Tibial artery (tissue), 4 donors: ENCODE measurements around the gene LINC00237.
A peak's percentile ranks its signal among the peaks of the same experiment; 100 is the strongest.

Experiments used
- DNase-seq, 2 donors: peaks; one replicate each; pipeline ENCODE4 v3.0.0-alpha.2; 2019
- H3K27ac ChIP-seq, 2 donors: fragments of 200-600 bp; sonication (generic) in 1 of 2; 1 replicate in 1 of 2; 2 replicates in 1 of 2; pipeline ENCODE4 v1.5.1; 2018 to 2019; ENCODE audit warnings: mild to moderate bottlenecking in 1 of 2
- H3K27me3 ChIP-seq, 2 donors: fragments of 200-600 bp; sonication (generic) in 1 of 2; one replicate each; pipeline versions ENCODE4 v1.5.1 to v1.6.0; 2016 to 2019
- H3K36me3 ChIP-seq, 3 donors: fragments of 200-600 bp; sonication (generic) in 2 of 3; one replicate each; pipeline ENCODE4 v1.5.1; 2016 to 2019; ENCODE audit warnings: mild to moderate bottlenecking in 2 of 3
- H3K4me1 ChIP-seq, 4 donors: fragments of 200-600 bp; sonication (generic) in 2 of 4; 1 replicate in 3 of 4; 2 replicates in 1 of 4; pipeline ENCODE4 v1.5.1; 2016 to 2019
- H3K4me3 ChIP-seq, 2 donors: fragments of 200-600 bp; sonication (generic) in 1 of 2; 1 replicate in 1 of 2; 2 replicates in 1 of 2; pipeline ENCODE4 v1.5.1; 2018 to 2019; ENCODE audit warnings: mild to moderate bottlenecking in 2 of 2
- H3K9me3 ChIP-seq, 3 donors: fragments of 200-600 bp; sonication (generic) in 1 of 3; one replicate each; pipeline ENCODE4 v1.5.1; 2016 to 2019
- CTCF ChIP-seq, 2 experiments: fragments of 200-600 bp in 1 of 2; fragments of 450-650 bp in 1 of 2; IDR thresholded peaks; one replicate each; pipeline ENCODE4 v1.5.1; 2017 to 2019; ENCODE audit warnings: antibody characterized with exemption in 2 of 2, mild to moderate bottlenecking in 1 of 2, moderate library complexity in 1 of 2
- intact Hi-C: fragments of 100-400 bp; cut with DNase I; formaldehyde crosslinking; loops from one replicate; pipeline ENCODE4 v1.15.0; 2023; ENCODE audit warnings: low total_unique reads

The LINC00237 gene

DNA sequence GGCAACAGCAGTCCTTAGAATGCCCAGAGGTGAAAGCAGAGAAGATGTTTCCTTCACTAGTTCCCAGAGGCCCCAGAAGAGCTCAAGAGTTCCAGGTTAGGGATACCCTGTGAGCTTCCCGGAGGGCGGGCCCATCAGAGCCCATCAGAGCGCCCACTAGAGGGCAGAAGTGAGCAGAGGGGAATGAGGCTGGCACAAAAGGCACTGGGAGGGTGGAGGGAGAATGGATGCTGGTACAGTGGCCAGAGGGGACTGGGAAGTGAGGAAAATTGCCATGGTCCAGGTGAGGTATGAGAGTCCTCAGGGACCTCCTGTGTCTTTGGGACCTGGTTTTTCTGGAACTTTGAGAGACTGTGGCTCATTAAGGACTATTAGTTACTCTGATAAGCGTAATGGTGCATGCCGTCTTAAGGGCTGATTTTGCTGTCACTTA is 57.3 kb downstream of the LINC00237 start:
- H3K4me1 ChIP-seq = no peaks in the 10 kb centered on the region
- H3K9me3 ChIP-seq = no peaks in the 10 kb centered on the region
- intact Hi-C loops = no loop called here
- H3K27ac ChIP-seq = no peak overlapping the region
- peaks cover 0 to 12% of the 10 kb centered on the region in 2 donors for H3K27me3 ChIP-seq
- no peak overlapping the region for H3K4me3 ChIP-seq
- DNase-seq = no peak
- H3K36me3 ChIP-seq = no peaks in the 10 kb centered on the region
- TF ChIP-seq CTCF (IDR thresholded peaks at IDR 0.05) = peak in 1 of 2 experiments; percentile 6

- no peak for TF ChIP-seq CTCF (IDR thresholded peaks at IDR 0.05)
- no peaks in the 10 kb centered on the region for H3K36me3 ChIP-seq
- H3K9me3 ChIP-seq = no peaks in the 10 kb centered on the region
- no peaks in the 10 kb centered on the region for H3K4me1 ChIP-seq
- H3K27me3 ChIP-seq = peaks cover 0 to 12% of the 10 kb centered on the region in 2 donors
- H3K27ac ChIP-seq = no peak overlapping the region
- no peak for DNase-seq
- no peak overlapping the region for H3K4me3 ChIP-seq
- intact Hi-C loops = no loop called here
These were observed 58.2 kb downstream of the LINC00237 start for GRCh38 chr20:21047981-21048380.

GRCh38 chr20:21046413-21047070 is 59.6 kb downstream of the LINC00237 start:
- no peak for TF ChIP-seq CTCF (IDR thresholded peaks at IDR 0.05)
- Histone ChIP-seq H3K36me3 (no peaks in the 10 kb centered on the region), H3K27ac (no peak overlapping the region), H3K4me3 (no peak overlapping the region), H3K27me3 (peaks cover 0 to 10% of the 10 kb centered on the region in 2 donors), H3K9me3 (no peaks in the 10 kb centered on the region), H3K4me1 (no peaks in the 10 kb centered on the region)
- DNase-seq = no peak
- intact Hi-C loops = no loop called here
